GM23338 (cell line): ENCODE results near the gene RAP1GAP2. TPM values are rescaled to one million over a fixed set of nuclear protein-coding genes. Genes with fewer than 3 reads are reported as not detected.

Experiments
- ATAC-seq: fragments of 200-7000 bp; cut with Tn5 transposase; 3 replicates; pipeline ENCODE4 v1.9.1; 2020
- DNase-seq: peaks from one replicate; pipeline ENCODE4 v3.0.0-alpha.2; 2015; ENCODE audit warnings: low spot score
- H2AFZ ChIP-seq: fragments of 200-600 bp; sonication (generic); 2 replicates; pipeline ENCODE4 v1.8.0; 2016; ENCODE audit warnings: antibody characterized with exemption, mild to moderate bottlenecking, moderate library complexity
- H3F3A ChIP-seq: fragments of 200-600 bp; sonication (generic); replicated peaks from 2 replicates; pipeline ENCODE4 v1.8.0; 2017; ENCODE audit warnings: antibody characterized with exemption, mixed run types, low read depth
- H3K27ac ChIP-seq: fragments of 200-600 bp; sonication (generic); 2 replicates; pipeline ENCODE4 v1.6.1; 2016; ENCODE audit warnings: low read depth
- H3K27me3 ChIP-seq: fragments of 200-600 bp; sonication (generic); 2 replicates; pipeline ENCODE4 v1.8.0; 2016; ENCODE audit warnings: mild to moderate bottlenecking, mixed run types, moderate library complexity; ENCODE audit not compliant: insufficient read depth
- H3K36me3 ChIP-seq: fragments of 200-600 bp; sonication (generic); 2 replicates; pipeline ENCODE4 v1.8.0; 2016; ENCODE audit warnings: mild to moderate bottlenecking; ENCODE audit not compliant: insufficient read depth
- H3K4me1 ChIP-seq: fragments of 200-600 bp; sonication (generic); 2 replicates; pipeline ENCODE4 v1.8.0; 2016; ENCODE audit warnings: mild to moderate bottlenecking, moderate library complexity; ENCODE audit not compliant: insufficient read depth
- H3K4me2 ChIP-seq: fragments of 200-600 bp; sonication (generic); 2 replicates; pipeline ENCODE4 v1.7.1; 2017; ENCODE audit warnings: mixed run types
- H3K4me3 ChIP-seq: fragments of 200-600 bp; sonication (generic); 2 replicates; pipeline ENCODE4 v1.6.1; 2016; ENCODE audit warnings: mixed run types
- H3K79me2 ChIP-seq: fragments of 200-600 bp; sonication (generic); replicated peaks from 2 replicates; pipeline ENCODE4 v1.8.0; 2017; ENCODE audit warnings: mild to moderate bottlenecking; ENCODE audit not compliant: insufficient read depth
- H3K9me2 ChIP-seq: fragments of 200-600 bp; sonication (generic); 2 replicates; pipeline ENCODE4 v1.8.0; 2017; ENCODE audit not compliant: insufficient read depth
- H4K20me1 ChIP-seq: fragments of 200-600 bp; sonication (generic); replicated peaks from 2 replicates; pipeline ENCODE4 v1.8.0; 2017; ENCODE audit warnings: mild to moderate bottlenecking; ENCODE audit not compliant: insufficient read depth
- H3K27ac Mint-ChIP-seq: 2 replicates; pipeline ENCODE4 v1.8.0; 2020; ENCODE audit warnings: inconsistent platforms, mild to moderate bottlenecking, moderate library complexity, mixed read lengths
- H3K27me3 Mint-ChIP-seq: 3 replicates; pipeline ENCODE4 v1.8.0; 2022; ENCODE audit warnings: low read depth, mild to moderate bottlenecking, moderate library complexity, mixed read lengths, inconsistent platforms; ENCODE audit not compliant: insufficient read depth, poor library complexity
- H3K36me3 Mint-ChIP-seq: 3 replicates; pipeline ENCODE4 v1.8.0; 2021; ENCODE audit warnings: low read depth, mild to moderate bottlenecking, inconsistent platforms, moderate library complexity, mixed read lengths
- H3K4me1 Mint-ChIP-seq: 3 replicates; pipeline ENCODE4 v1.8.0; 2020; ENCODE audit warnings: mild to moderate bottlenecking, inconsistent platforms, mixed read lengths
- H3K4me3 Mint-ChIP-seq: 3 replicates; pipeline ENCODE4 v1.8.0; 2021; ENCODE audit warnings: moderate library complexity, mild to moderate bottlenecking, inconsistent platforms, mixed read lengths
- H3K9me3 Mint-ChIP-seq: 3 replicates; pipeline ENCODE4 v1.8.0; 2020; ENCODE audit warnings: moderate library complexity, mild to moderate bottlenecking, inconsistent platforms, mixed read lengths
- CREB1 ChIP-seq: fragments of 250-450 bp; sonication (Bioruptor Pico); IDR thresholded peaks from 2 replicates; pipeline ENCODE4 v1.5.0; 2020; ENCODE audit warnings: low read depth, mild to moderate bottlenecking, moderate library complexity
- CTCF ChIP-seq, 2 experiments: fragments of 200-600 bp in 1 of 2; sonication (generic) in 1 of 2; conservative IDR thresholded peaks; 2 replicates each; pipeline versions ENCODE4 v1.5.1 to v1.6.1; 2016 to 2017; ENCODE audit warnings: antibody characterized with exemption in 2 of 2, low read depth in 2 of 2, mild to moderate bottlenecking in 2 of 2, moderate library complexity in 1 of 2
- EZH2 ChIP-seq: fragments of 200-600 bp; sonication (generic); IDR thresholded peaks from one replicate; pipeline ENCODE4 v1.8.0; 2017; ENCODE audit warnings: antibody characterized with exemption, mild to moderate bottlenecking, low read depth; ENCODE audit not compliant: unreplicated experiment
- EZH2phosphoT487 ChIP-seq: fragments of 200-600 bp; sonication (generic); IDR thresholded peaks from one replicate; pipeline ENCODE4 v1.8.1; 2018; ENCODE audit warnings: antibody characterized with exemption; ENCODE audit not compliant: unreplicated experiment
- JUNB ChIP-seq: IDR thresholded peaks from one replicate; pipeline ENCODE4 v1.6.1; 2016; ENCODE audit warnings: antibody characterized with exemption; ENCODE audit not compliant: unreplicated experiment
- NANOG ChIP-seq: IDR thresholded peaks from 2 replicates; pipeline ENCODE4 v1.6.1; 2016; ENCODE audit warnings: antibody characterized with exemption, borderline replicate concordance
- POLR2AphosphoS5 ChIP-seq: IDR thresholded peaks from 2 replicates; pipeline ENCODE4 v1.6.1; 2016; ENCODE audit warnings: antibody characterized with exemption, low read depth
- REST ChIP-seq: IDR thresholded peaks from one replicate; pipeline ENCODE4 v1.6.1; 2018; ENCODE audit warnings: antibody characterized with exemption; ENCODE audit not compliant: unreplicated experiment
- STAT1 ChIP-seq: IDR thresholded peaks from one replicate; pipeline ENCODE4 v1.6.1; 2016; ENCODE audit warnings: antibody characterized with exemption; ENCODE audit not compliant: unreplicated experiment
- ZNF462 ChIP-seq: fragments of 250-450 bp; sonication (Bioruptor Pico); IDR thresholded peaks from 2 replicates; pipeline ENCODE4 v1.5.0; 2020; ENCODE audit warnings: mild to moderate bottlenecking, moderate library complexity
- polyA plus RNA-seq: library from polyadenylated mRNA; unstranded; fragments of >200 nt; fragmentation: Nextera tagmentation; extraction: Ambion mirVana; gene quantifications from 2 replicates; pipeline ENCODE4 v1.2.1, GENCODE V29; 2016
- total RNA-seq: library from RNA; depleted of rRNA; stranded (reverse); fragments of >200 nt; shearing (Covaris generic); gene quantifications from 2 replicates; pipeline ENCODE4 v1.2.3, GENCODE V29; 2014

RAP1GAP2 gene
- total and polyA plus RNA-seq, 2 experiments from 2014 or later: 17.8 to 46.1 TPM

- TF ChIP-seq REST (no peak), POLR2AphosphoS5 (no peak), CTCF (conservative IDR thresholded peaks at IDR 0.05; ENCODE audit: low read depth in 2 of 2) (no peak), STAT1 (no peak), JUNB (no peak)
Observed at GRCh38 chr17:3015890-3016289, 219.7 kb downstream of the RAP1GAP2 start (continued).

GRCh38 chr17:3017936-3018335, 221.7 kb downstream of the RAP1GAP2 start:
- no peak overlapping the region for H2AFZ ChIP-seq
- DNase-seq (no peak), ATAC-seq (no peak)
- Mint-ChIP-seq H3K4me1 (no peaks in the 10 kb centered on the region), H3K36me3 (peaks cover 54% of the 10 kb centered on the region), H3K4me3 (no peak overlapping the region), H3K9me3 (peaks cover 19% of the 10 kb centered on the region), H3K27ac (no peak overlapping the region), H3K27me3 (peaks cover 4% of the 10 kb centered on the region)
- H3K9me2 ChIP-seq: no peaks in the 10 kb centered on the region
- no peak overlapping the region for H3K4me2 ChIP-seq
- H3K27ac ChIP-seq: no peak overlapping the region
- no peaks in the 10 kb centered on the region for H3K27me3 ChIP-seq
- H3K4me3 ChIP-seq: no peak overlapping the region
- H3F3A ChIP-seq: no peaks in the 10 kb centered on the region
- no peaks in the 10 kb centered on the region; the same call in 1 of the 2 replicates for H4K20me1 ChIP-seq
- no peaks in the 10 kb centered on the region for H3K79me2 ChIP-seq
- H3K4me1 ChIP-seq: no peaks in the 10 kb centered on the region
- H3K36me3 ChIP-seq: peaks cover 31% of the 10 kb centered on the region
- TF ChIP-seq CREB1 (CRISPR knock-in tag) (no peak), EZH2phosphoT487 (no peak), EZH2 (no peak), STAT1 (no peak), JUNB (no peak), POLR2AphosphoS5 (no peak), NANOG (no peak), ZNF462 (CRISPR knock-in tag) (no peak), REST (no peak)
